T-helper 1 cell treated with Interleukin-12 subunit alpha and Interleukin-12 subunit beta and Interleukin-4 antibody, amounts not matched to agents 30 μg/mL and 1 μg/mL, for 36 hours (primary cell): ENCODE measurements around the gene OR52M1.

Source experiments
- H3K27ac Mint-ChIP-seq: one replicate; pipeline ENCODE4 v1.8.0; 2021; ENCODE audit warnings: mild to moderate bottlenecking, mixed read lengths
- H3K27me3 Mint-ChIP-seq: one replicate; pipeline ENCODE4 v1.8.0; 2021; ENCODE audit warnings: low read depth, mixed read lengths
- H3K36me3 Mint-ChIP-seq: one replicate; pipeline ENCODE4 v1.8.0; 2021; ENCODE audit warnings: low read depth, mixed read lengths
- H3K4me1 Mint-ChIP-seq: one replicate; pipeline ENCODE4 v1.8.0; 2021; ENCODE audit warnings: low read depth, mixed read lengths
- H3K4me3 Mint-ChIP-seq: one replicate; pipeline ENCODE4 v1.8.0; 2021; ENCODE audit warnings: mild to moderate bottlenecking, moderate library complexity, mixed read lengths
- H3K9me3 Mint-ChIP-seq: one replicate; pipeline ENCODE4 v1.8.0; 2021; ENCODE audit warnings: mixed read lengths

OR52M1 gene

DNA sequence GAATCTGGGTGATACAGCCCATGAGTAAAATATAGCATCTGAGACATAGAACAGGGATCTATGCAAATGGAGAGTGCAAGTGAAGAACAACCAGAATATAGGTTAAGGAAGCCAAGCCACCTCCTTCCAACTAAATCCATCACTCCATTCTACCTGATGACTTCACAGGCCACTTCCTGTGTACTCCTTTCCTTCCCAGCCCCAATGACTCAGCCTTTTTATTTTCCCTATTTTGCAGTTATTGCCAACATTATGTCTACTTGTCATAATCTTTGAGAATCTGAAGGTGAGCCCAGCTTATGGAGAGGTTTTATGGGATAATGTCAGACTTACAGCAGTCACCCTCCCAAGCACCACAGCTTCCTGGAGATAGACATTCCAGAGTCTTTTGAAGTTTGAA lies 1.4 kb upstream of the OR52M1 start:
- Mint-ChIP-seq H3K27ac (no peak overlapping the region), H3K4me1 (no peaks in the 10 kb centered on the region), H3K36me3 (no peaks in the 10 kb centered on the region), H3K9me3 (no peaks in the 10 kb centered on the region), H3K27me3 (peaks cover 3% of the 10 kb centered on the region), H3K4me3 (no peak overlapping the region)

GRCh38 chr11:4546878-4547277 lies 1.9 kb downstream of the OR52M1 start:
- Mint-ChIP-seq H3K4me1 (no peaks in the 10 kb centered on the region), H3K36me3 (no peaks in the 10 kb centered on the region), H3K27me3 (no peaks in the 10 kb centered on the region), H3K27ac (no peak overlapping the region), H3K9me3 (no peaks in the 10 kb centered on the region), H3K4me3 (no peak overlapping the region)

DNA sequence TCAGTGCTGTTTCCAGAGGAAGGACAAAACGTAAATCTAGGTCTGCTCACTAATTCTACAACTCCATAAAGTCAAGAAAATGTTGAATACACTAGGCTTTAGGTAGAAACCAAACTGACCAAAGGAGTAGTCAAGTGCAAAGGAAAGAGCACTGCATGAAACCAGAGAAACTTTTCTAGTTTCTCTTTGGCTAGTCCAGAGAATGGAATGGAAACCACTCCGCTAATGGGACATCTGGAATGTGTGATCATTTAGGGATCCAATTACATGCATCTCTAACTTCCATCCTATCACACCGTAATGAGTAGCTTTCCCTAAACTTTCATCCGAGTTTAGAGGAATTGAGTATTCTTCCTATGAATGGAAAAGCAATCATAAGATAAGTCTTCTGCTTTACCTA lies 2.4 kb downstream of the OR52M1 start:
- H3K4me1 Mint-ChIP-seq: no peaks in the 10 kb centered on the region
- no peak overlapping the region for H3K4me3 Mint-ChIP-seq
- no peaks in the 10 kb centered on the region for H3K27me3 Mint-ChIP-seq
- no peak overlapping the region for H3K27ac Mint-ChIP-seq
- H3K9me3 Mint-ChIP-seq: no peaks in the 10 kb centered on the region
- H3K36me3 Mint-ChIP-seq: no peaks in the 10 kb centered on the region

- no peak overlapping the region for H3K4me3 Mint-ChIP-seq
- no peaks in the 10 kb centered on the region for H3K27me3 Mint-ChIP-seq
- H3K4me1 Mint-ChIP-seq: no peaks in the 10 kb centered on the region
- no peak overlapping the region for H3K27ac Mint-ChIP-seq
- H3K9me3 Mint-ChIP-seq: no peaks in the 10 kb centered on the region
- no peaks in the 10 kb centered on the region for H3K36me3 Mint-ChIP-seq
Observed at GRCh38 chr11:4551346-4551979, 6.5 kb downstream of the OR52M1 start.

- H3K27me3 Mint-ChIP-seq: peaks cover 3% of the 10 kb centered on the region
- H3K4me1 Mint-ChIP-seq: no peaks in the 10 kb centered on the region
- H3K27ac Mint-ChIP-seq: no peak overlapping the region
- no peaks in the 10 kb centered on the region for H3K9me3 Mint-ChIP-seq
- H3K36me3 Mint-ChIP-seq: no peaks in the 10 kb centered on the region
- H3K4me3 Mint-ChIP-seq: no peak overlapping the region
Observed at GRCh38 chr11:4559527-4560440, 14.8 kb downstream of the OR52M1 start.

DNA sequence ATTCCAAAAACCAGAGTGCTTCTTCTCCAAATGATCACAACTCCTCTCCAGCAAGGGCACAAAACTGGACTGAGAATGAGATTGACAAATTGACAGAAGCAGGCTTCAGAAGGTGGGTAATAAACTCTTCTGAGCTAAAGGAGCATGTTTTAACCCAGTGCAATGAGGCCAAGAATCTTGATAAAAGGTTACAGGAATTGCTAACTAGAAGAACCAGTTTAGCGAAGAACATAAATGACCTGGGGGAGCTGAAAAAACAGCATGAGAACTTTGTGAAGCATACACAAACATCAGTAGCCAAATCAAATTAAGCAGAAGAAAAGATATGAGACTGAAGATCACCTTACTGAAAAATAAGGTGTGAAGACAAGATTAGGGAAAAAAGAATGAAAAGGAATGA lies 15.5 kb downstream of the OR52M1 start:
- H3K27me3 Mint-ChIP-seq: peaks cover 3% of the 10 kb centered on the region
- H3K27ac Mint-ChIP-seq: no peak overlapping the region
- H3K4me3 Mint-ChIP-seq: no peak overlapping the region
- no peaks in the 10 kb centered on the region for H3K36me3 Mint-ChIP-seq
- no peaks in the 10 kb centered on the region for H3K4me1 Mint-ChIP-seq
- H3K9me3 Mint-ChIP-seq: no peaks in the 10 kb centered on the region

GRCh38 chr11:4565371-4565770 lies 20.4 kb downstream of the OR52M1 start:
- Mint-ChIP-seq H3K4me3 (no peak overlapping the region), H3K27me3 (peaks cover 3% of the 10 kb centered on the region), H3K27ac (no peak overlapping the region), H3K9me3 (no peaks in the 10 kb centered on the region), H3K4me1 (no peaks in the 10 kb centered on the region), H3K36me3 (no peaks in the 10 kb centered on the region)

DNA sequence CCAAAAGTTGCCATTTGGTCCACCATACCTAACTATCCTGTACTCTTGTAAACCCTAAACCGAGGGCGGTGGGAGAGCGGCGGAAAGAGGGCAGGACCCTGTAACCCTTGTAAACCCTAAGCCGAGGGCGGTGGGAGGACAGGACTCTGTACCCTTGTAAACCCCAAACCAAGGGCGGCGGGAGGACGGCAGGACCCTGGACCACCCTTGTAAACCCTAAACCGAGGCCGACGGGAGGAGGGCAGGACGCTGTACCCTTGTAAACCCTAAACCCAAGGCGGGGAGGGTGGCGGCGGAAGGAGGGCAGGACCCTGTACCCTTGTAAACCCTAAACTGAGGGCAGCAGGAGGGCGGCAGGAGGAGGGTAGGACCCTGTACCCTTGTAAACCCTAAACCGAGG lies 24.1 kb downstream of the OR52M1 start:
- H3K4me3 Mint-ChIP-seq: no peak overlapping the region
- no peaks in the 10 kb centered on the region for H3K9me3 Mint-ChIP-seq
- no peak overlapping the region for H3K27ac Mint-ChIP-seq
- H3K36me3 Mint-ChIP-seq: no peaks in the 10 kb centered on the region
- H3K4me1 Mint-ChIP-seq: no peaks in the 10 kb centered on the region
- peaks cover 3% of the 10 kb centered on the region for H3K27me3 Mint-ChIP-seq

DNA sequence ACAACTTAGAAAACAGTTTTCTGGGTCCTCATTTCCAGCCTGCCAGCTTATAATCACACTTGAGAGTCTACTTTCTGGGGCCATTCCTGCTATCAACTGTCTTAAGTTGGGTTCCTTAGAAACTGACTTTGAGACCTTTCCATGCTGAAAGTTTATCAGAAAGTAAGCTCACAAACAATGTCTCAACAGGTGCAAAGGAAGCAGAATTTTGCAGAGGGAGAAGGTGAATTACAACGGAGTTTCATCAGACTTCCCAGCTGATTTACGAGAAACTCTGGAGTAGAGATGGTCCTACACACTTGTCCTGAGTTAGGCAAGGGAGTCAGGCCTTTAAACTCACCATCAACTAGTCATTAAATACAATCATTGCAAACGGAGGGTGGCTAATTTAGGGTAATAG lies 31.9 kb downstream of the OR52M1 start:
- no peaks in the 10 kb centered on the region for H3K9me3 Mint-ChIP-seq
- H3K4me3 Mint-ChIP-seq: no peak overlapping the region
- peaks cover 11% of the 10 kb centered on the region for H3K4me1 Mint-ChIP-seq
- H3K36me3 Mint-ChIP-seq: no peaks in the 10 kb centered on the region
- H3K27me3 Mint-ChIP-seq: peaks cover 23% of the 10 kb centered on the region
- H3K27ac Mint-ChIP-seq: no peak overlapping the region

GRCh38 chr11:4577761-4578160 lies 32.8 kb downstream of the OR52M1 start:
- Mint-ChIP-seq H3K4me1 (peaks cover 11% of the 10 kb centered on the region), H3K4me3 (no peak overlapping the region), H3K36me3 (no peaks in the 10 kb centered on the region), H3K27me3 (peaks cover 25% of the 10 kb centered on the region), H3K27ac (no peak overlapping the region), H3K9me3 (no peaks in the 10 kb centered on the region)

DNA sequence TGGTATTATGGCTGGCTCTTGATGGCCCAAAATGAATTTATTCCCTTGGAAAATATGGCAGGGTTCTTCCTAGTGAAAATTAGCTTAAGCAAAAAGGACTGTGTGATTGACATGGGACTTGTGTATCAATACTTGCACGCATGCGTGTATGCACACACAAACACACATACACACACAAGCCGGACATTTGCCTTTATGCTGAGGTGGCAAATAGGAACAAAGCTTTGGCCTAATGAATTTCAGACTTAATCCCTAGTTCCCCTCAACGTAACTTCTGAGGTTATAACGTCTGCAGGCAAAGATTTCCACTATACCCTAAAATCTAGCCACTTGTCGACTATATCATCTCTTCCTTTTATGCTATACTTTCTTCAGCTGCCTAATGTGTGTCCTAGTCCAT lies 33.6 kb downstream of the OR52M1 start:
- Mint-ChIP-seq H3K4me3 (no peak overlapping the region), H3K9me3 (no peaks in the 10 kb centered on the region), H3K27me3 (peaks cover 30% of the 10 kb centered on the region), H3K4me1 (peaks cover 11% of the 10 kb centered on the region), H3K36me3 (no peaks in the 10 kb centered on the region), H3K27ac (no peak overlapping the region)

DNA sequence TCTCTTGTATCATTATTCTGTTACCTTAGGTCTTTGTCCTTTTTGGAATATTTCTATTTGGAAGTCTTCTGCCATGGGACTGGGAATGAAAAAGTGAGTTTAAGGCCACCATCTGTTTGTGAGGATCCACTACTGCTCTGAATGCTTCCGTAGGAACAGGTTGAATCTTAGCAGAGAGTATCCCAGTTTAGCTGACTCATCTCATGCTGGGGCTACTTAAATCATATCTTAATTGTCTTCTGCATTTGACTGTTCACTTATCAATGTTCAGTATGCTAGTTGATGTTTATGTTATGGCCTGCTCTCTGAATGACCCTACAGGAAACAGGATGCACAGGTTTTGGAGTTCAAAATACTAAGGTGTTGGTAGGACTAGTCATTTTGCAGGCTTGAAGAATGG lies 35.1 kb downstream of the OR52M1 start:
- Mint-ChIP-seq H3K27ac (no peak overlapping the region), H3K4me3 (no peak overlapping the region), H3K9me3 (no peaks in the 10 kb centered on the region), H3K36me3 (no peaks in the 10 kb centered on the region), H3K27me3 (peaks cover 31% of the 10 kb centered on the region), H3K4me1 (peaks cover 7% of the 10 kb centered on the region)

DNA sequence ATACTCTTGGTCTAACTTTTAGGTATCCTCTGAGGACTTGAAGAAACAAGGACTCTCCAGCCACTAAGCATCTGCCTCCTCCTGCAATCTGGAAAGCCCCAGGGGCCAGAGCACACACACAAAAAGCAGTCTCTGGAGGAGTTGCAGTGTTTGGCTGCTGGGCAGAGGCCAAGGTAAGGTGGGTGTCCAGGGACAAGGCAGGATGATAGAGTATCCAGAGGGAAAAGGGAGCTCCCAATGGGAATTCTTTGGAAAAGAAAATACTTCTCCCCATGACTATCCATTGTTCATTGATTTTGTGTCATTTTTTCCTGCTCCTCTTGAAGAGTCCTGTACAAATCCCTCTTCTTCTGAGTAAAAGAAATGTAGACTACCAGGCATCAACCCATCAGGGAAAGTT lies 36.5 kb downstream of the OR52M1 start, which contains the start of gene OR52I2:
TSS of gene OR52I2 (plus strand) at position 301 of the 400 bp plus-strand sequence.
- no peak within 1 kb of the TSS for H3K4me3 Mint-ChIP-seq
- H3K4me1 Mint-ChIP-seq: no peaks in the 10 kb centered on the region
- no peaks in the 10 kb centered on the region for H3K36me3 Mint-ChIP-seq
- H3K27me3 Mint-ChIP-seq: peaks cover 25% of the 10 kb centered on the region
- H3K27ac Mint-ChIP-seq: no peak within 1 kb of the TSS
- H3K9me3 Mint-ChIP-seq: no peaks in the 10 kb centered on the region

GRCh38 chr11:4589017-4589416 lies 44.0 kb downstream of the OR52M1 start:
- no peaks in the 10 kb centered on the region for H3K36me3 Mint-ChIP-seq
- no peaks in the 10 kb centered on the region for H3K4me1 Mint-ChIP-seq
- H3K9me3 Mint-ChIP-seq: no peaks in the 10 kb centered on the region
- H3K27ac Mint-ChIP-seq: no peak overlapping the region
- H3K4me3 Mint-ChIP-seq: no peak overlapping the region
- H3K27me3 Mint-ChIP-seq: peaks cover 9% of the 10 kb centered on the region

DNA sequence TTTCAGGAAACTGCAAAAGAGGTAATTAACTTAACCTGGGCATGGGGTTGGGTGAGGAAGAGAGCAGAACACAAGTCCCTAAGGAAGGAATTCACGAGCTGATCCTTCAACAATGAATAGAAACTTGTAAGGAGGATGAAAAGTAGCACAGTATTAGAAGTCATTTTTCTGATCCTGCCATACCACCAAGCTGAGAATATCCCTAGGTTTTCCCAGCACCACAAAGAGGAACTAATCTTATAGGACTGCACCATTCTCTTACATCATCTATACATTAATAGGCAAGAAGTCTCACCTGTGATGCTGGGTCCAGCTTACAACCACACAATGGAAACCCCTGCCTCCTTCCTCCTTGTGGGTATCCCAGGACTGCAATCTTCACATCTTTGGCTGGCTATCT lies 48.7 kb downstream of the OR52M1 start, which contains the start of gene OR52I1:
TSS of gene OR52I1 (plus strand) at position 301 of the 400 bp plus-strand sequence. CDS start at position 301, 0 bp downstream.
- Mint-ChIP-seq H3K4me1 (no peaks in the 10 kb centered on the region), H3K27ac (no peak within 1 kb of the TSS), H3K27me3 (peaks cover 5% of the 10 kb centered on the region), H3K36me3 (peaks cover 17% of the 10 kb centered on the region), H3K9me3 (no peaks in the 10 kb centered on the region), H3K4me3 (no peak within 1 kb of the TSS)
